GM21717 (cell line): ENCODE results near the gene TRMT1.

Source experiments
- ATAC-seq: cut with Tn5 transposase; IDR thresholded peaks from one replicate; pipeline ENCODE4 v1.9.1; 2021; ENCODE audit warnings: mild to moderate bottlenecking, moderate library complexity; ENCODE audit not compliant: unreplicated experiment

TRMT1 gene

GRCh38 chr19:13092606-13093235 lies 23.8 kb downstream of the TRMT1 start:
- ATAC-seq = no peak

- ATAC-seq = no peak
These were observed 24.4 kb downstream of the TRMT1 start for GRCh38 chr19:13092158-13092543.

GRCh38 chr19:13091400-13092157 lies 25.0 kb downstream of the TRMT1 start:
- ATAC-seq = no peak

GRCh38 chr19:13090511-13091231 lies 25.9 kb downstream of the TRMT1 start:
- ATAC-seq = no peak

DNA sequence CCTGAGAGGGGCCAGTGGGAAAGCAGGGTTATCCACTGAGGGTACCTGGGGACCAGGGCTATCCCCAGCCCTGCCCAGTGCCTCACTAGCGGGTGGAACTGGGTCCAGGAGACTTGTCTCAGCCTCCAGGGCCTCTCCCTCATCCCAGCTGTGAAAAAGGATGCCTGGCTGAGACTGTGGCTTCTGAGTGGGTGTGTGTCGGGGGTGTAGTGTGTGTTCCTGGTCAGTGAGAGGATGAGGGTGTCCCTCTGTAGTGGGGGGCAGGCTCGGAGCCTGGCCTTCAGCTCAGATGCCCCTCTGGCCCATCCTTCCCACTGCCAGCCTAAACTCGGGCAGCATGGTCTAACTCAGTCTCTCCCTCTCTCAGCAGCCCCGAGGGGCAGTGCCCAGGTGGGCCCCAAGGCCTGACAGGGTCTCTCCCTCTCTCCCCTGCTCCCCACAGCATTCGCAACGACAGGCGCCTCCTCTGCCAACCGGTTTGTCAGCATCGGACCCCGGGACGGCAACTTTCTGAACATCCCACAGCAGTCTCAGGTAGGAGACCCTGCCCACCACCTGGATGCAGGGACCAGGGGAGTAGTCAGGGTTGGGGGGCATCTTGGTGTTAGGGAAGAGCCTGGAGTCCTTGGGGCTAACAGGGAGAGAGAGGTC lies 26.6 kb downstream of the TRMT1 start:
- ATAC-seq = no peak

DNA sequence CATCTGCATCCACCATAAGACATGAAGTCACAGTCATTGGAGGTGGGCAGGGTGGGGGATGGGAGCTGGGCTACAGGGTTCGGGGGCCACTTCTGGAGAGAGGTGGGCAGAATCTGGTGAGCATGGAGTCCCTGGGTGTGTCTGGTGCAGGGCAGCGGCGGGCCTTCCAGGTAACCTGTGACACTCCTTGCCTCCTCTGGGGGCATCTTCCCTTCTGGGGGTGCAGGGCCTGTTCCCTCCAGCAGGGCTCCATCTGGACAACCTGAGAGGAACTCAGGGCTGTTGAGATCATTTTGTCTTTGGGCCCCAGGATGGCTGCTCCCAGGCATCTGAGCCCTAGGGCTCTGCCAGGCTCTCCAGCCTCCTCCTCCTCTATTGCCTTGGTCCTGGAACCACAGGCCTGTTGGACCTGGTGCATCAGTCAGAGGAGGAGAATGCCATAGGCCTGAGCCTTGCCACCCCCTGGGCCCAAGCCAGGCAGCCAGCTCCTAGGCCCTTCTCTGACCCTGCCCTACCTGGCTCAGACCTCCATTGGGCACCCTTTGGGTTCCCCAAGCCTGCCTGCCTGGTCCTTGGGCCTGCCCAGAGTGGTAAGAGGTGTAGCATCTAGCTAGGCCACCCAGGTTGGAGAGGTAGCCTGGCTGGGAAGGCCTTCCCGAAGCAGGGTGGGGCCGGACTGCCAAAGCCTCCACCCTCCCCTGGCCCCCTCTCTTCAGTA lies 27.2 kb downstream of the TRMT1 start:
- ATAC-seq = no peak

DNA sequence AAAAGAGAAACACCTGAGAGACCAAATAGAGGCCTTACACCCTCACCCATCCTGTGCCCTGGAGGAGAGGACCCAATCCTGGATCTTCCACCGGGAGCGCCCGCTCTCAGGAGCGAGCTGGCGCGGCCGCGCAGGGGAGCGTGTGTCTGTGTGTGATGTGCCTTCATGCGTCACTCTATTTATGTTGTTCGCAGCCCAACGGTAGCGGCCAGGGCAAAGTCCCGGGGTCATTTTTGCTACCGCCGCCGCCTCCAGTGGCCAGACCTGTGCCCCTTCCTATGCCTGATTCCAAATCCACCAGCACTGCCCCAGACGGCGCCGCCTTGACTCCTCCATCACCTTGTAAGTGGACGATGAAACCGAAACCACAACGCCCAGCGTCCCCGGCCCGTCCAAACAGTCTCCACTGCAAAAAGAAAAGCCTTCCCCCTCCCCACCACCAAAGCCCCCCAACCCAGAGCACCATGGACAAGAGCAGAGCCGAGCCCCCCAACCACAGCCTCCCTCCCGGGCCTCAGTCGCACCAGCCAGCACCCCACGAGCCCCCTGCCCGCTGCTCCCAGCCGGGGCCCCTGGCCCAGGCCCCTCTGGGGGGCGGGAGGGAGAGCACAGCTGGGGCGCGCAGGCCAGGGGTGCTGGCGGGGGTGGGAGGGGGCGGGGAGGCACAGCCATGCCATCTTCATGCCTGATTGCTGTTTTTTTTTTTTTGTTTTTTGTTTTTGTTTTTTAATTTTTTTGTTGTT lies 28.6 kb downstream of the TRMT1 start:
- no peak for ATAC-seq

GRCh38 chr19:13087295-13087694 lies 29.2 kb downstream of the TRMT1 start:
- no peak for ATAC-seq

GRCh38 chr19:13086341-13086740 lies 30.2 kb downstream of the TRMT1 start:
- ATAC-seq = no peak

DNA sequence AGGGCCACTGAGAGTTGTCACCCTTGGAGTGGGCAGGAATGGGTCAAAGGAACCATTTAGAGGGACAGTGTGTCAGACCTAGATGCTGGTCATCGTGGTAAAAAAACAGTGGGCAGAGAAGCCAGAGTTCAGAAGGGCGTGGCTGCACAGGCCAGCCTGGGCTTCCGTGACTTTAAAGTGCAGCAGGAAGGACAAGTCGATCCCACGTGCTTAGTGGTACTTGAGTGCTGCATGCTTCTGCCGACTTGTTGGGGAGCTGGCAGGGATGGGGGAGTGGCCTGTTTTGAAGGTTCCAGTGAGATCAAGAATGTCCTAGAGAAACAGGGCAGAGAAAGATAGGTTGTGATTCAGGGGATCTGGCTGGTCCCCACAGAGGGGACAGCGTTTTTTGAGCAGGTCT lies 30.9 kb downstream of the TRMT1 start:
- ATAC-seq = no peak

DNA sequence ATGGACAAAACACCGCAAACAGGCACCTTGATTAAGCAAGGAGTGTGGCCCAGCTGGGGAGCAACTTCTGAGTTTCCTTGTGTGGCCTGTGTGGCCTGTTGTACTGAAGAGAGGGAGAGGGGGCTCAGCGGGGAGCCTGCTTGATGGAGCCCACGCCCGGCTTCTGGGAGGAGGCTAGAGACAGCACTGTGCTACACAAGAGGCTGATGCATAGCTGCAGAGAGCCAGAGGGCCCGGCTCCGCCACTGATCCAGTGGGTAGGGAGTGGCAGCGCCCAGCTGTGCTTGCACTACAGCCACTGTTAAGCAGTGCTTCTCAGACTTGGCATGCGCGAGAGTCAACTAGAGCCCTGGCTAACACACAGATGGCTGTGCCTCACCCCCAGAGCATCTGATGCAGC lies 32.9 kb downstream of the TRMT1 start:
- ATAC-seq = no peak

DNA sequence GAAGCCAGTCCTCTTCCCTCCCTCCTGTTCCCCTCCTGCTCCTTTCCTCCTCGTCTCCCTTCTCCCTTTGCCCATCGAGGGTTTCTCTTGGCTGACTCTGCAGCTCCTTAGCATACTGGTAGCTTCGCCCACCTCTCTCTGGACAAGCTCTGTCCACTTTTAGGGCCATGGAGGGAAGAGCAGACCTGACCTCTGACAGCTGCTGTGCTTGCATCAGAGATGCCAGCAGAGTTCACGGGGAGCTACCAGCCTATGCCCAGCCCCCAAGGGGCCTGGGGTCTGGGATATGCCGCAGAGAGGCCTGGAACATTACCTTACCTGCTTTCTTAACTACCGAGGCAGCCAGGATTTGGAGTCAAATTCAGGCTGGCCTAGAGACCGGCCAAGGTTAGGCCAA lies 33.5 kb downstream of the TRMT1 start:
- no peak for ATAC-seq

GRCh38 chr19:13082192-13083007 lies 34.1 kb downstream of the TRMT1 start:
- no peak for ATAC-seq

DNA sequence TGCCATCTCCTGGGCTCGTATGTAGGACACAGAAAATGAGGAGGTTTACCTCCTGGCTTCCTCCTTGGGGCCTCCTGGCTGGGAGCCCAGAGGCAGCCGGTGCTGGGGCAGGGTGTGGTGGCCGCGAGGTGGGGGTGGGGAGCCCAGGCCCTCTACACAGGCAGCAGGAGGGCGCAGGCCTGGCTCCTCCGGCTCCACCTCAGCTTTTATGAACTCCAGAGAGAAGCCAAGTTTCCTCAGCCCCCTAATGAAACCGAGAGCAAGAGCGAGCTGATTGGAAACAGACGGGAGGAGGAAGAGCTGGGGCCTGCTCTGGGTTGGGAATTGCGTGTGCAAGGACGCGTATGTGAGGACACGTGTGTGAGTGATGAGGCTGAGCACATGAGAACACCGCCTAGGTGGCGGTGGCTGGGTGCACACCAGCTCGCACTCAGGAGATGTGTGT lies 37.0 kb downstream of the TRMT1 start:
- no peak for ATAC-seq

DNA sequence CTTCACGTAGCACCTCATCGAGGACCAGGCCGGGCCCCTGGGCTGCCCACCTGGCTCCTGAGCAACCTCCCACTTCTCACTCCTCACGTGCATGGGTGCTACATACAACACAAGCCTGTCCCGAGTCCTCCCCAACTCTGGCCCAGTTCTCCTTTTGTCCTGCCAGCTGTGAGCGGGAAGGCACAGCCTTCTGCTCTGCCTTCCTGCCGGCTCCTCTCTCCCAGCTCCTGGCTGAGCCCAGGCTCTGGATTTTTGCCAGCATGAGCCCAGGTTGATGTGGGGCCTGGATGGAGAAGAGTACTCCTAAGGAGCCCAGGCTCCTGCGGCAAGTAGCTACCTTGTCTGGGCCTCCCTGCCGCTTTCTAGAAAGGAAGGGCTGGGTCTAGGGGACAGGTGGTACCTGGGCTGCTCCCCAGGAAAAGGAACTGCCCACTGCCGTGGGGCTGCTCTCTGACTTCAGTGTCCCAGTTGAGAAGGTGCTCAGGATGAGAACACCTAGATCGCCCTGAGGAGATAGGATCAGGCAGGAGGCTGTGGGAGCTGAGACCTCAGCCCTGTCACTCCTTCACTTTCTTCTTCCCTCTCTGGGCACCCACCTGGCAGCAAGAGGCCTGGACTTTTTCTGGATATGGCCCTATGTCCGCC lies 37.5 kb downstream of the TRMT1 start:
- ATAC-seq = no peak

DNA sequence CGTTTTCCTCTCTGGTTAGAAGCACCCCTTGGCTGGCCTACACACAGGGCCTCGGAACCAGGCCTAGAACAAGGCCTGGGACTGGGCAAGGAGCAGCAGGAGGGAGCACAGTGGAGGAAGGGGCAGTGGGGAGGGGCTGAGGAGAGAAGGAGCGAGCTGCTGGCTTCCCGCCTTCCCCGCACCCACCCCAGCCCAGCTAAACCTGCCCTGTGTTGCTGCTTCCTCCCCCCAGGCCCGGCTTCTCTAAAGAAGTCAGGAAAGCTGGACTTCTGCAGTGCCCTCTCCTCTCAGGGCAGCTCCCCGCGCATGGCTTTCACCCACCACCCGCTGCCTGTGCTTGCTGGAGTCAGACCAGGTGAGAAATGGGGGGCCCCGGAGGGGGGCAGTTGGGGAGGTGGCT lies 38.2 kb downstream of the TRMT1 start:
- no peak for ATAC-seq

GRCh38 chr19:13077240-13077639 lies 39.3 kb downstream of the TRMT1 start:
- no peak for ATAC-seq

- no peak for ATAC-seq
These were observed 39.8 kb downstream of the TRMT1 start for GRCh38 chr19:13076787-13077186.

DNA sequence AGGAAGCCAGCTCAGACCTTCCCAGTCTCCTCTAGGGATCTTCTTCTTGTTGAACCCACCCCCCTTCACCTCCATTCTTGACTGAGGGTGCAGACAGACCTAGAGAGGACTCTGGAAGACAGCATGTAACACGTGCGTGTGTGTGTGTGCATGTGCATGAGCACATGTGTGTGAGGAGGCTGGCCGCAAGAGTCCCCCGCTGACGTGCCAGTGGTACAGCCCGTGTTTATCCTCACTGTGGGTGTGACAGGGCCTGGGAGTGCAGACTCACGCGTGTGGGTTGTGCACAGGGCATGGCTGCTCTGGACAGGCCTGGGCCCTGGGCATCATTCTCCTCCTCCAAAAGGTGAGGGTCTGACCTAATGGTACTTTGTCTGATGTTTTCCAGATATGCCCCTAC lies 40.2 kb downstream of the TRMT1 start:
- ATAC-seq = no peak
